ENCODE data around the gene MED9. TPM values are rescaled to one million over a fixed set of nuclear protein-coding genes. Genes with fewer than 3 reads are reported as not detected.
"Not testable (repeated sequence)": the region's sequence is repeated elsewhere in the genome, so short reads cannot be mapped to it uniquely, and the experiment has no call there.

The MED9 gene
- total and polyA plus RNA-seq, 12 donors = 8.2 to 41.2 (median 18.4) TPM

- Histone ChIP-seq H3K36me3 (replicated peaks in 1 of 2) (no peaks in the 10 kb centered on the region), H3K4me1 (replicated peaks in 1 of 2) (peaks cover 12 to 42% of the 10 kb centered on the region in 2 donors), H3K9me3 (replicated peaks in 1 of 3) (no peaks in the 10 kb centered on the region), H3K4me3 (no peak overlapping the region), H3K27me3 (no peaks in the 10 kb centered on the region), H3K27ac (no peak overlapping the region)
- intact Hi-C loops (cut with DNase I) = no loop called here
- 64 to 78% (median 67%) methylated on average over 5 of the region's 5 CpGs for WGBS, 4 donors
- TF ChIP-seq POLR2A (IDR thresholded peaks at IDR 0.05) (no peak), CTCF (IDR thresholded peaks at IDR 0.05) (no peak)
- no peak for DNase-seq
Measured at GRCh38 chr17:17481860-17482259, 5.1 kb downstream of the MED9 start.

GRCh38 chr17:17484451-17484899 is 7.7 kb downstream of the MED9 start:
- WGBS, 4 donors = 64 to 70% (median 68%) methylated on average over 12 of the region's 12 CpGs
- DNase-seq = no peak
- intact Hi-C loops (cut with DNase I) = no loop called here
- Histone ChIP-seq H3K27ac (no peak overlapping the region), H3K36me3 (replicated peaks in 1 of 2) (peaks cover 0 to 7% of the 10 kb centered on the region in 2 donors), H3K4me1 (replicated peaks in 1 of 2) (peaks cover 0 to 18% of the 10 kb centered on the region in 2 donors), H3K27me3 (no peaks in the 10 kb centered on the region), H3K9me3 (replicated peaks in 1 of 3) (no peaks in the 10 kb centered on the region), H3K4me3 (no peak overlapping the region)
- no peak for TF ChIP-seq CTCF (IDR thresholded peaks at IDR 0.05)
- no peak for TF ChIP-seq POLR2A (IDR thresholded peaks at IDR 0.05)

- no peak for DNase-seq
- peaks cover 0 to 13% of the 10 kb centered on the region in 2 donors for H3K4me1 ChIP-seq (replicated peaks in 1 of 2)
- intact Hi-C loops (cut with DNase I) = no loop called here
- H3K27me3 ChIP-seq = no peaks in the 10 kb centered on the region
- peaks cover 0 to 7% of the 10 kb centered on the region in 2 donors for H3K36me3 ChIP-seq (replicated peaks in 1 of 2)
- no peak for TF ChIP-seq POLR2A (IDR thresholded peaks at IDR 0.05)
- no peak for TF ChIP-seq CTCF (IDR thresholded peaks at IDR 0.05)
- 80 to 94% (median 92%) methylated on average over 5 to 6 of the region's 6 CpGs for WGBS, 4 donors
- H3K27ac ChIP-seq = no peak overlapping the region
- no peaks in the 10 kb centered on the region for H3K9me3 ChIP-seq (replicated peaks in 1 of 3)
- no peak overlapping the region for H3K4me3 ChIP-seq
Measured at GRCh38 chr17:17485420-17485819, 8.6 kb downstream of the MED9 start.

GRCh38 chr17:17486416-17486815 is 9.6 kb downstream of the MED9 start:
- H3K9me3 ChIP-seq (replicated peaks in 1 of 3); H3K4me1 ChIP-seq (replicated peaks in 1 of 2); H3K27ac ChIP-seq; H3K27me3 ChIP-seq; H3K4me3 ChIP-seq; DNase-seq; intact Hi-C loops (cut with DNase I): not testable (repeated sequence)
- 98 to 100% (median 99%) methylated on average over 4 to 23 of the region's 23 CpGs for WGBS, 4 donors
- peaks cover 0 to 11% of the 10 kb centered on the region in 2 donors for H3K36me3 ChIP-seq (replicated peaks in 1 of 2)

- Histone ChIP-seq H3K9me3 (replicated peaks in 1 of 3) (no peaks in the 10 kb centered on the region), H3K36me3 (replicated peaks in 1 of 2) (peaks cover 0 to 23% of the 10 kb centered on the region in 2 donors), H3K4me3 (no peak overlapping the region), H3K27ac (no peak overlapping the region), H3K27me3 (no peaks in the 10 kb centered on the region), H3K4me1 (replicated peaks in 1 of 2) (no peaks in the 10 kb centered on the region)
- intact Hi-C loops (cut with DNase I) = no loop called here
- DNase-seq = no peak
- no peak for TF ChIP-seq CTCF (IDR thresholded peaks at IDR 0.05)
- TF ChIP-seq POLR2A (IDR thresholded peaks at IDR 0.05) = no peak
- 50 to 100% (median 85%) methylated on average over 1 to 2 of the region's 2 CpGs for WGBS, 4 donors
Measured at GRCh38 chr17:17487998-17488397, 11.2 kb downstream of the MED9 start.
